GM21723 (cell line): Measurements from ENCODE around the gene ABLIM3.

ENCODE experiments used
- ATAC-seq: cut with Tn5 transposase; IDR thresholded peaks from one replicate; pipeline ENCODE4 v1.9.1; 2021; ENCODE audit warnings: mild to moderate bottlenecking, moderate library complexity; ENCODE audit not compliant: unreplicated experiment

Gene ABLIM3

DNA sequence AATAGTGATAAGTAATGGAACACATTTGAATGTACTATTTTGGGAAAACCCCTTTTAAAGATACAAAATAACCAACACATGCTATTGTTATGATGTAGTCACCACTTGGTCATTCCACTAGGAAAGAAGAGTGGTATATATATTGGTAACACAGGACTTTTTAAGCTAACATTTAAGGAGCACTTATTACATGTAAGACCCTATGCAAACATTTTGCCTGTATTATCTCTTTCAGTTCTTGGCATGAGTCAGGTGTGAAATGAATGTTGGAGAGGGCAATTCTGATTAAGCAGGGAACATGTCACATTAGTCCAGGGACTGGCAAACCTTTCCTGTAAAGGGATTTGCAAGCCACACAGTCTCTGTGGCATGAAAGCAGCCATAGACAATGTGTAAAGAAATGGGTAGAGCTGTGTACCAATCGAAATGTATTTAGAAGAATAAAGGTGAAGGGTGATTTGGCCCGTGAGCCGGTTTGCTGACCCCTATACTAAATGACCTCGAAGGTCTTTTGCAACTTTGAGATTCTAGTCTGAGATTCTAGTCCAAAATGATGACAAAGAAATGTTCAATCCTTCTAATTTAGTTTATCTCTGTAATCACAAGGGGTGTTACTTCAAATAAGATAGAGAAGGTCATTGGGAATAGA, 15.3 kb downstream of the ABLIM3 start:
- ATAC-seq = no peak

DNA sequence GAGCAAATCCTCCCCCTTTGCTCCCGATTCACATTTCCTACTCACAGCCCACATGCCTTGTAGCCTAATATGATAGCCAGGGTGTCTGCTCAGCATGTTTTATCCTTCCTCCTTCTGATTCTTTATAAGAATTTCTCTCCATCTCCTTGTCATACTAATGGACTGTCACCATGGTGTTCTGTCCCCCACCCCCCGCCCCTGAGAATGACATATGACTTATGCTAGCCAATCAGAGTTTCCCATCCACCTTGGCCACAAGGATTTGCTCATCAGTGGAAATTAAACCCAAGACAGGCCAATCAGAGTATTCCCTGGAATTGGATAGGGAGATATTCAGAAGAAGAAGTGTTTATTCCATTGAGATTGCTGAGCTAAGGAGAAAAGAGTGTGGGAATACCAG, 16.0 kb downstream of the ABLIM3 start:
- no peak for ATAC-seq

DNA sequence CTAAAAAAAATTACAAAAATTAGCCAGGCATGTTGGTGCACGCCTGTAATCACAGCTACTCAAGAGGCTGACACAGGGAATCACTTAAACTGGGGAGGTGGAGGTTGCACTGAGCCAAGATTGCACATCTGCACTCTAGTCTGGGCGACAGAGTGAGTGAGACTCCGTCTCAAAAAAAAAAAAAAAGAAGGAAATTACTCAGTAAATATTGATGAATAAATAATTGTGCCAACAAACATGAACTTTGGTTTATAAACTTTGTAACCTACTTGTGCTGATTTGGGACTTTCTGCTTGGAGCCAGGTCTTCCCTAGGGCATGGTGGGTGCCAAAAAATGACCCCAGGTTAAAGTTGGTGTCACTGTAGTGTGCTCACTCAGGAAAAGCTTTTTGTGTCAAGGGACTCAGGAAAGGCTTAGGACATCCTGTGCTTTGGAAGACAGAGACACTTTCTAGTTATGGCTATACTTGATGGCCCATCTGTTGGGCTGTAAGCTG, 19.0 kb downstream of the ABLIM3 start:
- no peak for ATAC-seq

DNA sequence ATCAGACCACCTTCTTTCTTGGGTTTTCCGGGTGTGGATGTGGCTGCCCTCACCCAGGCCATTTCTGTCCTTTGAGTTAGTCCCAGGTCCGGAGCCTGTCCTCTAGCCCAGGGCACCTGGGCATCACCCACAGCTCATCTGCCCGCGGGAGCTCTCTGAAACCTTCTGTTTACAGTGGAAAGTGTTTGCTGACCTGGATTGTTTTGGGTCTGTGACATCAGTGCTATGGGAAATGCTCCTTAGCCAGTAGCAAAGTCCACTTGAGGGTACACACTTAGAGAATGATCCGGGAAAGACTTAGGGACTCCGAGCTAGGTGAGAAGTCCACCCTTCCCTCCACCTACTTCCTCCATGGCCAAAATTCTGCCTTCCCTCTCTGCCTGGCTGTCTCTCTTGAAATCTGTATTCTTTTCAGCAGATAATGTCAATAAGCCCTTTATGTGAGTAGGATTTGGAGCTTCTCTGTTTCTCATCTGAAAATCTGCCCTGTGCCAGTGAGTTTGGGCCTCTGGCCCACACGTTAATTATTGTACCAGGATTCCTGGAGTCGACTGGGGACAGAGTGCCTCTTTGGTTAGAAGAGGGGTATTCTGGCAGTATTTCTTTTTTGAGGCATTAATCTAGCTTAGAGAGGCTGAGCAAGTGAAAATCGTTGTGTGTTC, 19.9 kb downstream of the ABLIM3 start:
- no peak for ATAC-seq

DNA sequence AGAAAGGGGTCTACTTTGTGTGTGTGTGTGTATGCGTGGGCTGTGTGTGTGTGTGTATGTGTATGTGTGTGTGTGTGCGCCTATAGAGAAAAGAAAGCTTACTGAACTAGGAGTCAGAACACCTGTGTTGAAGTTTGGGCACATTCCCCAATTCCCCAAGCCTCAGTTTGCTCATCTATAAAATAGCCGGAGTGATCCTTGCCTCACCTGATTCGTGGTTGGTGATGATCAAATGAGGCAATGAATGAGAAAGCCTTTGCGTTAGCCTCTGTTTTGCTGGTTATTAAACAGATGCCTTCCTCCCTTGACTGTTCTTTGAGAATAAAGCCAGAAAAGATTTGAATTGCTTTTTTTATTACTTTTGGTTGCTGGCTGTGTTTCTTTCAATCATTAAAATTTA, 20.6 kb downstream of the ABLIM3 start:
- no peak for ATAC-seq

DNA sequence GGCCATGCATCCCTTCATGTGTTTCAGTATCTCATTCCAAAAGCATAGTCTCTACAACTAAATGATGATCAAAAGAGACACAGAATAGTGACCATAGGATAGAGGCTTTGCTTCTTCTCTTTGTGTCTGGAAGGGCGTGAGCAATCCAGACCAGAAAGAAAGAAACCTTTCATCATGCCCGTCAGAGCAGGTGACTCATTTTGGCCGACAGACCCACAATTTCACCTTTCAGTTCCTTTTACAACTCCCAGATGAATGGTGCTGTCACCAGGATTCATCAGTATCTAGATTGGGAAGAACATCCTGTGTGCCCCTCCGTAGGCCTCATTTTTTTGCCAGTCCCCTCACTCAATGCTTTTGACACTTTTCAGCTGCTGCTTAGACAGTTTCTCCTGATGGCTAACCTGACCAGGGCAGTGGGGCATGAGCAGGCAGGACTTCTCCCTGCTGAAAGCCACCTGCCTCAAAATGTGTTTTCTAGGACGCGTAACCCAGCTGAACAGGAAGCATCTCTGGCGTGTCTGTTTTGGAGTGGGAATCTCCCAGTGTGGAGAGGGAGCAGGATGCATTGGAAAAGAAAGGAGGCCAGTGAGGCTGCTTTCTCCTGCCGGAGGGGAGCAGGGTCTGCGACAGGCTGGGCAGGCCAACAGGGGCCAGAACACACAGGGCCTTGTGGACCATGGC, 21.2 kb downstream of the ABLIM3 start:
- peak; percentile 90 for ATAC-seq

DNA sequence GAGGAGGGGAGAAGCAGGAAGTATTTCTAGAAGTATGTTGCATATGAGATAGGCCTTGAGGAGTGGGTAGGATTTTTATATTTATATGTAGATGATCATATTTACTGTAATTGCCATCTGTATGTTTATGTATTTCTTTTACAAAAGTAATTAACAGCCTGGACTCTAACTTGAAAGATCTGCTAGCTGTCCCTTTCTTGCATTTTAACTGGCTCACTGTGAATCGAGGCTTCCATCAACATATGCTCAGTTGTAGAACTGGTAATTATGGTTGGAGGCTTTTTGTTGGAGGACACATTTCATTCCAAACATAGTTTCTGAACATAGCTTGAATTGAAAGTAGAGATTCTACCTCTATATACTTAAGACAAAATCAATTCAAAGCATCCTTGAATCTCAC, 23.4 kb downstream of the ABLIM3 start:
- ATAC-seq = no peak

DNA sequence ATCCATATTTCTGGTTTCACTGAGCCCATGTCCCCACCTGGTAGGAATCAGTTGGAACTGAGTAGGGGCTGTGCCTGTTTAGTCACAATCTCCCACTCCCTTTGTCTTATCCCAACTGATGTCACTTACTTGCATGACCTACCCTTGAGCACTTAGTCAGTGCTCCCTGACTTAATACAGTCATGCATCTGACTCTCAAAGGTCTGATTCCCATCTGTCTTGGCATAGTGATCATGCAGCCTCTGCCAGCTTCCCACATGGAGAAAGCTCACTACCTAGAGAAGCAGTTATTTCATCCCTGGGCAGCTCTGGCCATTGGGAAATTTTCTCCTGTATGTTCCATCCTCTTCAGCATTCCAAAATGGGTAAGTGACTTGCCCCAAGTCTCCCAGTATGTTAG, 24.8 kb downstream of the ABLIM3 start:
- no peak for ATAC-seq

DNA sequence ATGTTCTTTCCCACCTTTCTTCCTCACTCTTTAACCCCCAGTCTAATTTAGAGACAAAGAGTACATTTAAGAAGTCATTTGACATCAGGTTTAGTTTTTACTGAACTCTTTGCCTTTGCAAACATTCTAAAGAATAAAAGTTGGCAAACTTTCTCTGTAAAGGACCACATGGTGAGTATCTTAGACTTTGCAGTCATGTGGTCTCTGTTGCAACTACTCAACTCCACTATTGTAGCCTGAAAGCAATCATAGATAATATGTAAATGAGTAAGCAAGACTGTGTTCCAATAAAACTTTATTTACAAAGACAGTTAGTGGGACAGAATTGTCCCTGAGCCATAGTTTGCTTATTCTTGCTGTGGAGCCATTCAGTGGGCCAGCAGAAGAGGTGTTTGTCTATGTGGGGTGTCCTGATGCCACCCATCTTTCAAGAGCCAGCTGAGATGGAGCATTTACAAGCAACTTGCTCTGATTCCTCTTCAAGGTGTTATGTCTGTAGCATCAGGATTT, 25.4 kb downstream of the ABLIM3 start:
- no peak for ATAC-seq

DNA sequence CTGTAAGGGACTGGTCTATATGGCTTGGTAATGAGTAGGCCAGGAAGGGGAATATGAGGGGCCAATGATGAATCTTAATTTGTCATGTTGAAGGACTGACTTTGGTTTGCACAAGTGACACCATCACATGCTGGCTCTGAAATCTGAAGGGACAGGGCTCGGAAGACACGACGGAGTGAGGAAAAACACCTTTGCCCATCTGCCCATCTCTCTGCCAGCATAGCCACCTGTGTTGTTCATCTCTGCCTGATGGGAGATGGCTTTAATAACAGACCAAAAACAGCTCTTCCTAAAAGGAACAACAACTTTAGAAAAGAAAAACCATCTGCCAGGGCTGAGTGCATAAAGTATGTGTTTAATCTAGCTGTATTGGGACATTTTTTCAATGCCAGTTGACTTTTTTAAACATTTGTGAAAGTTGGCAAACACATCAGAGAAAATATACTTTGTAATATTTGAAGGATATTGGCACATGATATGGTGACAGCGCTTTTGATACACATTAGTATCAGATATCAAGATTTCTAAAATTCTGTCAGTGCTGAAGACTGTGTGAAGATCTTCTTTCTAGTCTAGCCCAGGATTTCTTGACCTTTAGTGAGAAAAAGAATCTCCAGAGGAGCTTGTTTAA, 27.1 kb downstream of the ABLIM3 start:
- ATAC-seq = no peak

DNA sequence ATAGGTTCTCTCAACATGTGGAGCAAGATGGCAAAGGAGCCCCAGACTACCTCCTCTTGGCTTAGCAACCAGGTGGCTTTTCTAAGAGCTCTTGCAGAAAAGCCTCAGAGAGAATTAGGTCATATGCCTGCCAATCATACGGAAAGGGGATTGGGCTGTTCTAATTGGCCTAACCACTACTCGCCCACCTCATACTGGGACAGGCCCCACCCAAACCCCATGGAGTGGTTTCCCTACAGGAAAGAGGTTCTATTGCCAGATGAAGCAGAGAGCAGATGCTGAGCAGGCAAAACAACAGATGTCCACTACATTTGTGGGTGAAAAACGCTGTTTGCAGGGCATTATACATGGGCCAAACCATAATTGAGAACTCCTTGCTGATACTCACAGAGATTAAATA, 29.0 kb downstream of the ABLIM3 start:
- ATAC-seq = no peak

DNA sequence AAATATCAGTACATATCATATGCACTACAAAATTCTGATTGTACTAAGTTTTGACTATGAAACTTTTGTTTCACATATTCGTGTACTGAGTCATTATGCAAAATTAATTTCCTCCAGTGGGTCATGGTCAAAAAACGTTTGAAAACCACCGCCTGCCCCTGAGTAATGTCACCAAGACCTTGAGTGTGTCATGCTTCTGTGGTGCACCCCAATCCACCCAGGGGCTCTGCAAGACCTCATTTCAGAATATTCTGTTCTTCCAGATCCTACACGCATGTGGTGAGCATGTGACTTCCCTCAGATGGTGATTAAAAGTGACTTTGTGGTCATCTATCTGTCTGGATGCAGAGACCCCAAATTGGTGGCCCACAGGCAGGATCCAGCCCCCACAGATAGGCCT, 31.0 kb downstream of the ABLIM3 start:
- peak; percentile 90 for ATAC-seq

DNA sequence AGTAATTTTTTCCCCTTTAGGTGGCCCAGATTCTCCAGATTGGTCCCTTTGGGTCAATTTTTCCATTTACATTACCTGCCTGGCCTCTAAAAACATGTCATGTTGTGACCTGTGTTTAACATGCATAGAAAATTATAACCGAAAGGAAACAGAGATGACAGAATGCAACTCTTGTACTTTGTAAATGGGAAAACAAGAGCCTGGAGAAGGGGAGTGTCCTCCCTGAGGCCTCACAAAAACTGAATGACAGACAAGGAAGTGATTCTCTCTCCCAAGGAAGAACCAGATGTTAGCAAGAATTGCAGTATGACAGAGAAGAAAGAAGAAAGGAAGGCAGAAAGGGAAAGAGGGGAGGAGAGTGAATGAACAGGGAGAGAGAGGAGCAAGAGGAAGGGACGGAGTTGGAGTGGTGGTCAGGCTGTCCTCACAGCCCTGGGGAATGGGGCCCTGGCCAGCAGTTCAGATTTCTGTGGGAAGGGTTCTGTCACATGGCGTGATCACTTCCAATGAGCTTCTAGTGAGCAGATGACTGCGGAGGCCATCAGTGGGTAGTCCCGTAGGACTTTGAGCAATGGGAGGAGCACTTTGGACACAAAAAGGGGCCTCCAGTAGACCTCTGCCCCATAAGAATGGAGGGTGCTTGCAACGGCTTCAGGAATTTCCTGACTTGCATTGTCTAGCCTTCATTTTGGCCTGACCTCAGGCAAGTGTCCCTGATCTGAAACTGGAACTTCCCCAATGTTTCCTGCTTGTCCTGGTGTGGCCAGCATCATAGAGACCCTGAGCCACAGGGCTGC, 31.6 kb downstream of the ABLIM3 start:
- ATAC-seq = no peak

DNA sequence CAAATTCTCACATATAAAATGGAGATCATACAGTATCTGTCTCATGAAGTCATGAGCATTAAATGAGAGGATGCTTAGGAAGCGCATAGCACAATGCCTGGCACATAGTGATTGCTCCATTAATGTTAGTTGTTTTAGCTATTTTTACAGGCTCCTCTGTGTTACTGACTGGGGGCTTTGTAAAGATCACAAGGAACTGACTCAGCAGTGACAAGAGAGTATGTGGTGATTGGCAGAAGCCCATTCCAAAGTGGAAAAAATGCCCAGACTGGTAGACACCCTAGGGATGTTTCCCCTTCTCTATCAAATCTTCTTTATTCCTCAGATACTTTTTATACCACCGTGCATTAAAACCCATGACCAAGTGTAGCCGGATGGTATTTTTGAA, 33.5 kb downstream of the ABLIM3 start:
- ATAC-seq = no peak

DNA sequence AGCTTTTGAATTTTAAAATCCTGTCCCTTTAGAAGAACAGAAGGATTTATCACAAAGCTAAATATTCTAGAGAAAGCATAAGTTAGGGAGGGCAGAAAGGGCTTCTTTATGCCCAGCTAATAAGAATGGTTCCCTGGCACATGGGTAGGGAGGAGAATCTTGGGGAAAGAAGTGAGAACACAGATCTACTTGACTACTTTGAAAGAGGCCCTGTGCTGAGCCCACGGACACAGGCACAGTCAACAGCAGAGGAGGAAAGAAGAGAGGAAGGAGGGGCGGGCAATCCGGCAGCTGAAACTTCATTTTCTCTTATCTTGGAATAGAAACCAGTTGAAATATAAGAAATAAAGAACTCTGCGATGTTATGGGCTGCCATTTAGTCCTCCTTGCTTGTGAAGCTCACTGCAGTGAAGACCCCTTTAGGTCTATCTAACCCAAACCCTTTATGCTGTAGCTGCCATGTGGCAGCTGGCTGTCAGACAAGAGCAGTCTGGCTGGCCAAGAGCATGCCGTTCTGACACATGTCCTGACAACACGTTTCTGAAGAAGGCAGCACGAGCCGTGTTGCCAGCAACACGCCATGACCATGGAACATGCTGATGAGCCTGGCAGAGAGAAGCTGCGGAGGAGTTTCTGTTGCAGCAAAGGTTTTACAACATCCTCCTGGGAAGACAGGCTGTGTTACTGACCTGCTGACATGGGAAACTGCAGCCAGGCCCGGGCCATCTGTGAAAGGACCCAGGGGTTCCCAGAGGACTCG, 34.2 kb downstream of the ABLIM3 start:
- no peak for ATAC-seq

DNA sequence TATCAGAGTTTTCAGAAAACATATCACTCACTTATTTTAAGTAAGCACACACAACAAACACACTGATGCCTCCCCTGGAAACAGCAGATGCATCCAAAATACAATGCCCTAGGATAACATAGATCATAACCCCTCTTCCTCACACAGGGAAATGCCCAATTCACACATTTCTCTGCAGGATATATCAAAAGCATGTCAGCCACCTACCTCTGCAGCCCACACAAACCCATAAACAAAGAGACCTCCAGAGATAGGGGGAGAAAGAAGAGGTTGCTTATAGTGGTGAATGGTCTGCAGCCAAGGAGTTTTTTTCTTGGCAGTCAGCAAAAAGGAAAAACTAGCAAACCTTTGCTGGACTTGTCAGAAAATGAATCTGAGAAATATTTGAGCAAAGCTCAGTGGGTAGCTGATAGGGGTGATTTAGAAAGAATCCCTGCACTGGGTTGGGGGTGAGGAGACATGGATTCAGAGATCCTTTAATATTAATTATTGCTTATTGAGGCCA, 36.1 kb downstream of the ABLIM3 start:
- no peak for ATAC-seq

DNA sequence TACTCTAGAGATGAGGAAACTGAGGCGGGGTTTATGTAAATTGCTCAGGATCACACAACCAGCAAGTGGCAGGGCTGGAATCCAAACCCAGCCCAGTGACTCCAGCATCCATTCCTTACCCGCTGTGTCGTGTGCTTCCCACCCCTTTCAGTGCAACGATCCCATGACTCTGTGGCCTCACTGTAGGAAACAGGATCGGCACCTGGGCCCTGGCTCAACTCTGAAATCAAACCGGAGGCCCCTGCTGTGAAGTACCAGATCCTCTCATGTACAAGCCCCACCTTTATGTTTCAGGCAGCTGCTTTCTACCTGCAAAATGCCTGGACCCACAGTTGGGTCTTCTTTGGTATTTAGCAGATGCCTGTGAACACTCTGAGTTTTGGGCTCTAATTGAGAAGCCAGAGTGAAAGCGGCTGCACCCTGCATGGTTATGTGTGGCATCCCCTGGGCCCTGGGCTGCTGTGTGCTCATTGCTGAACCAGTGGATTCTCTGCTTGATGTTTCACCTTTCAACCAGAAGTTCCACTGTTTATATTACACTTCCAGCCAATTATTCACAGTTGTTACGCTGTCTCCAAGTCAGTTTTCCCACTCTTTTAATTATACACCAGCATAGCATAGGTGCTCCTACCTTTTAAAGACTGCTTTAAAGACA, 36.7 kb downstream of the ABLIM3 start:
- ATAC-seq = no peak

DNA sequence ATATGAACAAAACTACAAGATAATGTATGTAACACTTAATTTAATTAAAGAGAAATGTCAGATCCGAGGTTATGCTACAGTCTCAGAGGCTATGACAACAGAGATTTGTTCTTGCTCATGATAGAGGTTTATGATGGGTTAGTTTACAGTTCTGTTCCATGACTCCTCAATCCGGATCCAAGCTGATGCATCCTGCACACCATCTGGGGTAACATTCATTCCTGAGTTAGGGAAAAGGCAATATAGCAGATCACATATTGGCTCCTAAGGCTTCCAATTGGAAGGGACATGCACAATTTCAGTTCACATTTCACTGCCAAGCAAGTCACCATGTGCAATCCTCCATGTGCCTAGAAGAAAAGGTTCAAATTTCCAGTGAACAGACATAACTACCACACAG, 40.4 kb downstream of the ABLIM3 start:
- no peak for ATAC-seq

DNA sequence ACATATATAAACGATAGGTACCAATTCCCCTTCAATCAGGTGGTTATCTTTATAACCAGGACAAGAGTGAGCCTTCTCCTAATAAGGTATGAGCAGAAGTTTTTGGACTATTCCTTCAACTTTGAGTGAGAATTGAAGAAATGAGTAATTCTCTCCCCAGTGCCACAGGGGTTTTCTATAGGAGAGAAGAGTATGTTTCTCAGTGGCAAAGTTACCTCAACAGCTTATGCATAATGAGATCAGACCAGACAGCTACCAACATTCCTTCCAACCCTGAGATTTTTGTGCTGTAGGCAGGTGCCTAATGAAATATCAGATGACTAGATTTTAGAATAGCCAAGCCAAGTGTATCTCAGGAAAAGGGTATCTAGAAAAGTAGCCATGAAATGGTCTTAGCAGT, 40.9 kb downstream of the ABLIM3 start:
- no peak for ATAC-seq
